ENCODE data around the gene HBM.
A peak's percentile ranks its signal among the peaks of the same experiment; 100 is the strongest.
"Not testable (repeated sequence)": the region's sequence is repeated elsewhere in the genome, so short reads cannot be mapped to it uniquely, and the experiment has no call there.

The HBM gene

GRCh38 chr16:168424-168823 is 2.6 kb downstream of the HBM start:
- no peak for DNase-seq

DNA sequence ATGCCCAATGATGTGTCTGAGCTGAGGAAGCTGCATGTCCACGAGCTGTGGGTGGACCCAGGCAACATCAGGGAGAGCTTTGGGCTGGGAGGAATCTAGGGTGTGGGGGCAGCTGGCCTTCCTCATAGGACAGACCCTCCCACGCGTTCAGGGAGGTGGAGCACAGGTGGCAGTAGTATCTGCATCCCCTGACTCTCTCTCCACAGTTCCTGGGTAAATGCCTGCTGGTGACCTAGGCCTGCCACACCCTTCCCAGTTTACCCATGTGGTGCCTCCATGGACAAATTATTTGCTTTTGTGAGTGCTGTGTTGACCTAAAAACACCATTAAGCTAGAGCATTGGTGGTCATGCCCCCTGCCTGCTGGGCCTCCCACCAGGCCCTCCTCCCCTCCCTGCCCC is 3.2 kb downstream of the HBM start:
- no peak for DNase-seq

- DNase-seq, result peak; percentile 49
Observed at GRCh38 chr16:170088-170507, 4.3 kb downstream of the HBM start.

GRCh38 chr16:170788-171187 is 5.0 kb downstream of the HBM start:
- DNase-seq, result no peak

GRCh38 chr16:172374-172941 is 6.7 kb downstream of the HBM start, which contains the start of gene HBA2:
Gene HBA2, plus strand, starts transcription at chr16:172876. Its CDS starts 37 bp downstream, at chr16:172913.
- not testable (repeated sequence) for DNase-seq

GRCh38 chr16:173211-173854 is 7.6 kb downstream of the HBM start:
- not testable (repeated sequence) for DNase-seq

GRCh38 chr16:173928-174769 is 8.4 kb downstream of the HBM start:
- not testable (repeated sequence) for DNase-seq

DNA sequence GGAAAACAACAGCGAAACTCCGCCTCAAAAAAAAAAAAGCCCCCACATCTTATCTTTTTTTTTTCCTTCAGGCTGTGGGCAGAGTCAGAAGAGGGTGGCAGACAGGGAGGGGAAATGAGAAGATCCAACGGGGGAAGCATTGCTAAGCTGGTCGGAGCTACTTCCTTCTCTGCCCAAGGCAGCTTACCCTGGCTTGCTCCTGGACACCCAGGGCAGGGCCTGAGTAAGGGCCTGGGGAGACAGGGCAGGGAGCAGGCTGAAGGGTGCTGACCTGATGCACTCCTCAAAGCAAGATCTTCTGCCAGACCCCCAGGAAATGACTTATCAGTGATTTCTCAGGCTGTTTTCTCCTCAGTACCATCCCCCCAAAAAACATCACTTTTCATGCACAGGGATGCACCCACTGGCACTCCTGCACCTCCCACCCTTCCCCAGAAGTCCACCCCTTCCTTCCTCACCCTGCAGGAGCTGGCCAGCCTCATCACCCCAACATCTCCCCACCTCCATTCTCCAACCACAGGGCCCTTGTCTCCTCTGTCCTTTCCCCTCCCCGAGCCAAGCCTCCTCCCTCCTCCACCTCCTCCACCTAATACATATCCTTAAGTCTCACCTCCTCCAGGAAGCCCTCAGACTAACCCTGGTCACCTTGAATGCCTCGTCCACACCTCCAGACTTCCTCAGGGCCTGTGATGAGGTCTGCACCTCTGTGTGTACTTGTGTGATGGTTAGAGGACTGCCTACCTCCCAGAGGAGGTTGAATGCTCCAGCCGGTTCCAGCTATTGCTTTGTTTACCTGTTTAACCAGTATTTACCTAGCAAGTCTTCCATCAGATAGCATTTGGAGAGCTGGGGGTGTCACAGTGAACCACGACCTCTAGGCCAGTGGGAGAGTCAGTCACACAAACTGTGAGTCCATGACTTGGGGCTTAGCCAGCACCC is 9.5 kb downstream of the HBM start:
- no peak for DNase-seq

GRCh38 chr16:176006-176405 is 10.2 kb downstream of the HBM start:
- DNase-seq, result not testable (repeated sequence)

DNA sequence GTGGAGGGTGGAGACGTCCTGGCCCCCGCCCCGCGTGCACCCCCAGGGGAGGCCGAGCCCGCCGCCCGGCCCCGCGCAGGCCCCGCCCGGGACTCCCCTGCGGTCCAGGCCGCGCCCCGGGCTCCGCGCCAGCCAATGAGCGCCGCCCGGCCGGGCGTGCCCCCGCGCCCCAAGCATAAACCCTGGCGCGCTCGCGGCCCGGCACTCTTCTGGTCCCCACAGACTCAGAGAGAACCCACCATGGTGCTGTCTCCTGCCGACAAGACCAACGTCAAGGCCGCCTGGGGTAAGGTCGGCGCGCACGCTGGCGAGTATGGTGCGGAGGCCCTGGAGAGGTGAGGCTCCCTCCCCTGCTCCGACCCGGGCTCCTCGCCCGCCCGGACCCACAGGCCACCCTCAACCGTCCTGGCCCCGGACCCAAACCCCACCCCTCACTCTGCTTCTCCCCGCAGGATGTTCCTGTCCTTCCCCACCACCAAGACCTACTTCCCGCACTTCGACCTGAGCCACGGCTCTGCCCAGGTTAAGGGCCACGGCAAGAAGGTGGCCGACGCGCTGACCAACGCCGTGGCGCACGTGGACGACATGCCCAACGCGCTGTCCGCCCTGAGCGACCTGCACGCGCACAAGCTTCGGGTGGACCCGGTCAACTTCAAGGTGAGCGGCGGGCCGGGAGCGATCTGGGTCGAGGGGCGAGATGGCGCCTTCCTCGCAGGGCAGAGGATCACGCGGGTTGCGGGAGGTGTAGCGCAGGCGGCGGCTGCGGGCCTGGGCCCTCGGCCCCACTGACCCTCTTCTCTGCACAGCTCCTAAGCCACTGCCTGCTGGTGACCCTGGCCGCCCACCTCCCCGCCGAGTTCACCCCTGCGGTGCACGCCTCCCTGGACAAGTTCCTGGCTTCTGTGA is 11.0 kb downstream of the HBM start, which contains the start of gene HBA1:
TSS of gene HBA1 (plus strand) at position 204 of the 906 bp plus-strand sequence. CDS start at position 241, 37 bp downstream.
- not testable (repeated sequence) for DNase-seq

DNA sequence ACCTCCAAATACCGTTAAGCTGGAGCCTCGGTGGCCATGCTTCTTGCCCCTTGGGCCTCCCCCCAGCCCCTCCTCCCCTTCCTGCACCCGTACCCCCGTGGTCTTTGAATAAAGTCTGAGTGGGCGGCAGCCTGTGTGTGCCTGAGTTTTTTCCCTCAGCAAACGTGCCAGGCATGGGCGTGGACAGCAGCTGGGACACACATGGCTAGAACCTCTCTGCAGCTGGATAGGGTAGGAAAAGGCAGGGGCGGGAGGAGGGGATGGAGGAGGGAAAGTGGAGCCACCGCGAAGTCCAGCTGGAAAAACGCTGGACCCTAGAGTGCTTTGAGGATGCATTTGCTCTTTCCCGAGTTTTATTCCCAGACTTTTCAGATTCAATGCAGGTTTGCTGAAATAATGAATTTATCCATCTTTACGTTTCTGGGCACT is 11.6 kb downstream of the HBM start:
- no peak for DNase-seq

DNA sequence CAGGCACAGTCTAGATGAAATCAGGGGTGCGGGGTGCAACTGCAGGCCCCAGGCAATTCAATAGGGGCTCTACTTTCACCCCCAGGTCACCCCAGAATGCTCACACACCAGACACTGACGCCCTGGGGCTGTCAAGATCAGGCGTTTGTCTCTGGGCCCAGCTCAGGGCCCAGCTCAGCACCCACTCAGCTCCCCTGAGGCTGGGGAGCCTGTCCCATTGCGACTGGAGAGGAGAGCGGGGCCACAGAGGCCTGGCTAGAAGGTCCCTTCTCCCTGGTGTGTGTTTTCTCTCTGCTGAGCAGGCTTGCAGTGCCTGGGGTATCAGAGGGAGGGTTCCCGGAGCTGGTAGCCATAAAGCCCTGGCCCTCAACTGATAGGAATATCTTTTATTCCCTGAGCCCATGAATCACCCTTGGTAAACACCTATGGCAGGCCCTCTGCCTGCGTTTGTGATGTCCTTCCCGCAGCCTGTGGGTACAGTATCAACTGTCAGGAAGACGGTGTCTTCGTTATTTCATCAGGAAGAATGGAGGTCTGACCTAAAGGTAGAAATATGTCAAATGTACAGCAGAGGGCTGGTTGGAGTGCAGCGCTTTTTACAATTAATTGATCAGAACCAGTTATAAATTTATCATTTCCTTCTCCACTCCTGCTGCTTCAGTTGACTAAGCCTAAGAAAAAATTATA is 12.3 kb downstream of the HBM start:
- no peak for DNase-seq

- DNase-seq, result no peak
Observed at GRCh38 chr16:178668-179015, 12.9 kb downstream of the HBM start.

DNA sequence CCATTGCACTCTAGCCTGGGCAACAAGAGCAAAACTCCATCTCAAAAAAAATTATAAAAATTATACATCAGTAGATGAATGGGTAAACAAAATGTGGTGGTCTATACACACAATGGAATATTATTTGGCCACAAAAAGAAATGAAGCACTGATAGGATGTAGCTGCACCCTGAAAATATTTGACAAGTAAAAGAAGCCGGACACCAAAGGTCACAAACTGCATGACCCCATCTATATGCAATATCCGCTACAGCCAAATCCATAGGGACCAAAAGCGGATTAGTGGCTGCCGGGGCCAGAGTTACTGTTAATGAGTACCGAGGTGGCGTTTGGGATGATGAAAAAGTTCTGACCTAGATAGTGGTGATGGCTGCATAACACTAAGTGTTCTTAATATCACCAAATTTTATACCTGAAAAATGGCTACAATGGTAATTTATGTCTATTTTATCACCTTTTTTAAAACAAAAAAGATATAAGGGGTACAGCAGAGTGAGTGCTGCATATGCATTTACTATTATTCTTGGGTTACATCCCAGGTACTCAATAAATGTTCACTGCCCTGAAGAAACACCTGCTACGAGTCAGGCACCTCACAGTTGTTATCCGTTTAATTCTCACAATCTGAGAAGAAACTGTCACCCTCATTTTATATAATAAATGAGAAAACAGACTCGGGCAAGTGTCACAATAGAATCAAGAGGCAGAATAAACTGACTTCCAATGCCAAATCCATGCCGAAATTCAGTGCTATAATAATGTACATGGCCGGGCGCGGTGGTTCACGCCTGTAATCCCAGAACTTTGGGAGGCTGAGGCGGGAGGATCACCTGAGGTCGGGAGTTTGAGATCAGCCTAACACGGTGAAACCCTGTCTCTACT is 13.7 kb downstream of the HBM start:
- DNase-seq, result no peak

DNA sequence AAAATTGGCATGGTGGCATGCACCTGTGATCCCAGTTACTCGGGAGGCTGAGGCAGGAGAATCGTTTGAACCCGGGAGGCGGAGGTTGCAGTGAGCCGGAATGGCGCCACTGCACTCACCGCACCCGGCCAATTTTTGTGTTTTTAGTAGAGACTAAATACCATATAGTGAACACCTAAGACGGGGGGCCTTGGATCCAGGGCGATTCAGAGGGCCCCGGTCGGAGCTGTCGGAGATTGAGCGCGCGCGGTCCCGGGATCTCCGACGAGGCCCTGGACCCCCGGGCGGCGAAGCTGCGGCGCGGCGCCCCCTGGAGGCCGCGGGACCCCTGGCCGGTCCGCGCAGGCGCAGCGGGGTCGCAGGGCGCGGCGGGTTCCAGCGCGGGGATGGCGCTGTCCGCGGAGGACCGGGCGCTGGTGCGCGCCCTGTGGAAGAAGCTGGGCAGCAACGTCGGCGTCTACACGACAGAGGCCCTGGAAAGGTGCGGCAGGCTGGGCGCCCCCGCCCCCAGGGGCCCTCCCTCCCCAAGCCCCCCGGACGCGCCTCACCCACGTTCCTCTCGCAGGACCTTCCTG is 14.4 kb downstream of the HBM start, which contains the start of gene HBQ1:
TSS of gene HBQ1 (plus strand) at position 359 of the 575 bp plus-strand sequence. CDS start at position 387, 28 bp downstream.
- DNase-seq, result peak; percentile 22

GRCh38 chr16:180681-181564 is 15.1 kb downstream of the HBM start:
- DNase-seq, result peak; percentile 80

GRCh38 chr16:181565-182021 is 15.8 kb downstream of the HBM start:
- DNase-seq, result no peak

DNA sequence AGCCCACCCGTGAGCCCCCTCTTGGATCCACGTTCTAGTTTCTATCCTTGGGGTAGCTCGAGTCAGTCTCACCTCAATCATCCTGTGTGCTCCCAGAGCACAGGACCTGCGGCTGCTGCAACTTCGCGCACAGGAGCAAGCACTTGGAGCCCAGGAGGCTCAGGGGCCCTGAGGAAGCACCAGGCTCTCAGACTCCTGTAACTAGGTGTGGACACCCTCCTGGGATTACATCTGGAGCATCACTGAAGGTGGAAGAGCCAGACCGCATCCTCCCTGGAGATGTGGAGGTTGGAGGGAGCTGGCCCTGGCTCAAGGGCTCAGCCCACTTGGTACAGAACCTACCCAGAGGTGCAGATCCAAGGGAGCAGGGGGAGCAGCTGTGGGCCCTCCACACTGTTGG is 17.2 kb downstream of the HBM start:
- no peak for DNase-seq
